NB4 (cell line): ENCODE data around the gene TAP2.

Experiments
- POLR2A ChIP-seq: IDR thresholded peaks from 2 replicates; pipeline ENCODE4 v1.6.1; 2011; ENCODE audit warnings: mild to moderate bottlenecking; ENCODE audit not compliant: insufficient read length; ENCODE audit errors: extremely low read depth
- TF ChIP-seq, protein P1 (sequence below): IDR thresholded peaks from one replicate; pipeline ENCODE4 v1.5.1; 2012; ENCODE audit warnings: low read depth, low read length

DNA sequence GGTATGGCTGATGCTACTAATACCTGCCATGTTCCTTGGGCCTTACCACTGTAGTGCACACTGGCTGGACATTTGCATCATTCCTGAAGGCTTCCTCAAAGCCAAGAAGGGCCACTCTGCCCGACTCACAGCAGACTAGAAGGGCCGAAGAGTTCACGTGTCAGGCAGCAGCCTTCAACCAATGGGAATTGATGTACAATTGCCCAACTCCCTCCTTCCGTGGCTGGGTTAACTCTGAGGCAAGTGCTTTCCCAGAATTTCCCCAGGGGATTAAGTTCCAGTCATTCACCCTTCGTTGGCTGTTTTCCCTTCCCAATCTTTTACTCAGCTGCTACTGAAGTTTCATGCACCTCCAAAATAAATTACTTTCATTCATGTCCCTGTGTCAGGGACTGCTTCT is 45.2 kb upstream of the TAP2 start:
- TF ChIP-seq, protein P1, sequence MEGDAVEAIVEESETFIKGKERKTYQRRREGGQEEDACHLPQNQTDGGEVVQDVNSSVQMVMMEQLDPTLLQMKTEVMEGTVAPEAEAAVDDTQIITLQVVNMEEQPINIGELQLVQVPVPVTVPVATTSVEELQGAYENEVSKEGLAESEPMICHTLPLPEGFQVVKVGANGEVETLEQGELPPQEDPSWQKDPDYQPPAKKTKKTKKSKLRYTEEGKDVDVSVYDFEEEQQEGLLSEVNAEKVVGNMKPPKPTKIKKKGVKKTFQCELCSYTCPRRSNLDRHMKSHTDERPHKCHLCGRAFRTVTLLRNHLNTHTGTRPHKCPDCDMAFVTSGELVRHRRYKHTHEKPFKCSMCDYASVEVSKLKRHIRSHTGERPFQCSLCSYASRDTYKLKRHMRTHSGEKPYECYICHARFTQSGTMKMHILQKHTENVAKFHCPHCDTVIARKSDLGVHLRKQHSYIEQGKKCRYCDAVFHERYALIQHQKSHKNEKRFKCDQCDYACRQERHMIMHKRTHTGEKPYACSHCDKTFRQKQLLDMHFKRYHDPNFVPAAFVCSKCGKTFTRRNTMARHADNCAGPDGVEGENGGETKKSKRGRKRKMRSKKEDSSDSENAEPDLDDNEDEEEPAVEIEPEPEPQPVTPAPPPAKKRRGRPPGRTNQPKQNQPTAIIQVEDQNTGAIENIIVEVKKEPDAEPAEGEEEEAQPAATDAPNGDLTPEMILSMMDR: no peak
- no peak for TF ChIP-seq POLR2A
